ENCODE measurements around the gene RTRAF. TPM values are rescaled to one million over a fixed set of nuclear protein-coding genes. Genes with fewer than 3 reads are reported as not detected.

RTRAF gene
- total and polyA plus RNA-seq, 2 donors = 114 to 166 TPM

DNA sequence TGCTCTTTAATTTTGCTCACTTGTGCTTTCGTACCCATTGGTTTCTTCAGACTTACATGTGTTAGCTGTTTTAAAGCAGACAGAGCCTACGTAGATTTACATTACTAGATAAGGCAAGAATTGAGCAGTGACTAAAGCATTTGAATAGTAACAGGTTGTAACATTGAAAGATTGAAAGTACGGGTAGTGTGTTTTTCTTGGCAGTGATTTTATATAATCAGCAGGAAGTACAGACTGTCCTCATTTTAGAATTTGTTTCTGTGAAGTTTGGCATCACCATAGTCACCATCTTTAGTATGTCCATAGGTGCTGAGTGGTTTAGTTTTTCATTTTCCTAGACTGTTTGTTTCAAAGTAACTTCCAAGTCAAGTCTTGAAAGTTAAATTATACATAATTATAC lies 14.0 kb downstream of the RTRAF start:
- H3K36me3 ChIP-seq (ENCODE audit: insufficient read depth) = peaks cover 6% of the 10 kb centered on the region
- no peaks in the 10 kb centered on the region for H3K4me1 ChIP-seq (ENCODE audit: insufficient read depth)
- H3K27ac ChIP-seq (ENCODE audit: low read depth) = no peak overlapping the region
- WGBS = 52% methylated on average over 3 of the region's 3 CpGs
- H3K4me3 ChIP-seq (ENCODE audit: low read depth, low read length) = no peak overlapping the region
- no peak for DNase-seq (ENCODE audit: extremely low spot score)

DNA sequence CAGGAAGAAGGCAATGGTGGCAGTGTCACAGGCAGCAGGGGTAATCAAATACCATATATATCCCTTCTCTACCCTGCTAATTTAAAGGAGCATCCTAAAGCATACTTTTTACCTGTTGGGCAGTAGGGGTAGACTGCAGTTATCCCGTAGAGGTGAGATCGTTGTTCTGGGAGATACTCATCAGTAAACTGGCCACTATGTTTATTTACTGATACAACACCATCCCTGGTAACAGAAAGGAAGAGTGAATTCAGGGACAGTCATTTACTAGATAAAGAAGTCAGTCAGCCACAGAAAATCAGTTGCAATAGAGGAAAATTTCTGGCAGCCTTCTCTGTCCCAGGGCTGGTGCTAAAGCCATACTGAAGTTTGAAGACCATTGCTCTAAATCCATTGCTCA lies 16.3 kb downstream of the RTRAF start:
- 64% methylated on average over 2 of the region's 2 CpGs for WGBS
- Histone ChIP-seq H3K27ac (ENCODE audit: low read depth) (no peak overlapping the region), H3K4me1 (ENCODE audit: insufficient read depth) (no peaks in the 10 kb centered on the region), H3K36me3 (ENCODE audit: insufficient read depth) (peaks cover 6% of the 10 kb centered on the region), H3K4me3 (ENCODE audit: low read depth, low read length) (no peak overlapping the region)
- DNase-seq (ENCODE audit: extremely low spot score) = no peak

DNA sequence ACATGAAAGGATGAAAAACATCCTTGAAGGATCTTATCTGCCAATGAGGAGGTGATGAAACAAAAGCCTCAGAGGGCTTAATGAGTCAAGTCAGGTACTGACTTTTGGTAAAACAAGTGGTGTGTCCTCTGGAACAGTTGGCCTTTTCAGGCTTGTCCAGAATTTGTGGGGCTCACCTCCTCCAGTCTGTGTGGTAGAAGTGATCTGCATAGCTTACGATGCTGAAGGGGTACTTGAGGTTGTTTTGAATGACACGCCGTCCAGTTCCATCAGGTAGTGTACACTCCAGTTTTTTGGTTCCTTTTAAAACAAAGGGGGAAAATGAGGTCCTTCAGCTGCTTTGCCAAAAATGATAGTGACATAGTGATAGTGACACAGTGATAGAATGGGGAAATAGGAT lies 17.0 kb downstream of the RTRAF start:
- Histone ChIP-seq H3K36me3 (ENCODE audit: insufficient read depth) (peaks cover 6% of the 10 kb centered on the region), H3K4me3 (ENCODE audit: low read depth, low read length) (no peak overlapping the region), H3K4me1 (ENCODE audit: insufficient read depth) (no peaks in the 10 kb centered on the region), H3K27ac (ENCODE audit: low read depth) (no peak overlapping the region)
- DNase-seq (ENCODE audit: extremely low spot score) = no peak
- 96% methylated on average over 3 of the region's 3 CpGs for WGBS

DNA sequence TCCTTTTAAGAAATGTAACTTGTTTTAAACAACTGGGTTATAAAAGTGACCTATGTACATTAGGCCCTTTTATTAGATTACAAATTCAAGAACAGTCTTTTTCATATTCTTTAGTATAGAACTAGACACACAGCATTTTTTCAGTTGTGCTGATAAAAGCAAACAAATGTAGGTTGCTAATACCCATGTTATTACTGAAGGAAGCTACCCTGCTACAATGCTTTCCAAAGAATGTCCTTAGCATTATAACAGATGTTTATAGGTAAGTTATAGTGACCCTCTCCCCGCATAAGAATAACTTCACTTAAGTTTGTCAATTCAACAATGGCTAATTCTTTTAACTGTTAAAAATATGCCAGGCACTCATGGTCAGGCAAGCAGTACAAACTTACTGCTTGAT lies 17.9 kb downstream of the RTRAF start:
- H3K4me1 ChIP-seq (ENCODE audit: insufficient read depth) = no peaks in the 10 kb centered on the region
- H3K4me3 ChIP-seq (ENCODE audit: low read depth, low read length) = no peak overlapping the region
- no peak overlapping the region for H3K27ac ChIP-seq (ENCODE audit: low read depth)
- peaks cover 6% of the 10 kb centered on the region for H3K36me3 ChIP-seq (ENCODE audit: insufficient read depth)
- 63% methylated on average over 1 of the region's 1 CpG for WGBS
- no peak for DNase-seq (ENCODE audit: extremely low spot score)

DNA sequence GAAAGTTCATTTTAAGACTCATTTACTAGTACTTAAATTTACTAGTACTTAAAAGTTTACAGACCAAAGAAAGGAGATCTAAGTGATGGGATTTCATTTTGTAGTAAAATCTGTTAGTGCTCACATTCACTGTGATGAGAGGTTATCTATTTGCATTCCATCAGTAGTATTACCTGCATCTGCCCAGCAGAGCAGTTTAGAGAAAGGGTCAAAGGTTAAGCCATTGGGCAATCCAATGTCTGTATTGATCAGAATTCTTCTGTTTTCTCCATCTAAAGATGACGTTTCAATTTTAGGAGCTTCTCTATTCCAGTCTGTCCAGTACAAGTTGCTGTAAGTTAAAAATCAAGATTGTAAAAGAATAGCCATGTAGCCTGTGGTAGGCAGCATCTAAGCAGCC lies 18.3 kb downstream of the RTRAF start:
- H3K4me3 ChIP-seq (ENCODE audit: low read depth, low read length) = no peak overlapping the region
- WGBS = 59% methylated on average over 1 of the region's 1 CpG
- no peaks in the 10 kb centered on the region for H3K4me1 ChIP-seq (ENCODE audit: insufficient read depth)
- DNase-seq (ENCODE audit: extremely low spot score) = no peak
- peaks cover 6% of the 10 kb centered on the region for H3K36me3 ChIP-seq (ENCODE audit: insufficient read depth)
- no peak overlapping the region for H3K27ac ChIP-seq (ENCODE audit: low read depth)

DNA sequence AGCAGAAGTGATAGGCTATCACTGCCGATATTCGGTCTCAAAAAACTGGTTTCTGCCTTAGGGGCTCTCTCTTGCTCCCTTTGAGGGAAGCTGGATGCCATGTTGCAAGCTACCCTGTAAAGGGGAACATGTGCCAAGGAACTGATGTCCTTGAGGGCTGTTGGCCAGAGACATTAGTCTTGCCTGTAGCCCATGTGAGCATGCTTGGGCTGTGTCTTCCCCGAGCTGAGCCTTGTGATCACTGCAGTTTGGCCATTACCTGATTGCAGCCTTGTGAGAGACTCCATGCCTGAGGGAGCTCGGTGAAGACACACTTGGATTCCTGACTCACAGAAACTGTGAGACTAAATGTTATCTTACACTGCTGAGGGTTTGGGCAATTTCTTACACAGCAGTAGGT lies 18.8 kb downstream of the RTRAF start:
- H3K36me3 ChIP-seq (ENCODE audit: insufficient read depth) = peaks cover 6% of the 10 kb centered on the region
- H3K27ac ChIP-seq (ENCODE audit: low read depth) = no peak overlapping the region
- H3K4me3 ChIP-seq (ENCODE audit: low read depth, low read length) = no peak overlapping the region
- 96% methylated on average over 4 of the region's 4 CpGs for WGBS
- H3K4me1 ChIP-seq (ENCODE audit: insufficient read depth) = no peaks in the 10 kb centered on the region
- no peak for DNase-seq (ENCODE audit: extremely low spot score)

DNA sequence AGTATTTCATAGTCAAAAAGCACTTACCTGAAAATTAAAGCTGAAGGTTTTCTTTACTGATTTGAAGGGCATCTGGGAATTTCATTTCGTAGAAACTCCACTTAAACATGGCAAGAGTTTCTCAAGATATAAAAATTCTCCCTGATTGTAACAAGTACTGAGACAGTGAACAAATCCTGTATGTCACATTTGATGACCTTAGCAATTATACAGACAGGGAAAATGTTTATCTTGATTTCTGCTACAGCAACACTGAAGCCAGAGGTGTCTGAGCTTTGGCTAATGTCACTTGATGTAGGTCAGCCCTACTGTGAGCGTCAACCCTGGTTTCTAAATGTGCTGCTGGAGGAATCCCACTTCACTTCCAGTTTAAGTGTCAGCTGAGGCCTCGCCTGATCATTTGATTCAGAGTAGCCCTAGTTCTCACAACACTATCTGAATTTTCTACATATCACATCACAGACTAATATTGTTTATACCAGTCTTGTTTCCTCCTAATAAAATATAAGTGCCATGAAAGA lies 20.9 kb downstream of the RTRAF start:
- Histone ChIP-seq H3K4me1 (ENCODE audit: insufficient read depth) (no peaks in the 10 kb centered on the region), H3K4me3 (ENCODE audit: low read depth, low read length) (no peak overlapping the region), H3K36me3 (ENCODE audit: insufficient read depth) (peaks cover 4% of the 10 kb centered on the region), H3K27ac (ENCODE audit: low read depth) (no peak overlapping the region)
- DNase-seq (ENCODE audit: extremely low spot score) = no peak
- WGBS = 80% methylated on average over 3 of the region's 3 CpGs

DNA sequence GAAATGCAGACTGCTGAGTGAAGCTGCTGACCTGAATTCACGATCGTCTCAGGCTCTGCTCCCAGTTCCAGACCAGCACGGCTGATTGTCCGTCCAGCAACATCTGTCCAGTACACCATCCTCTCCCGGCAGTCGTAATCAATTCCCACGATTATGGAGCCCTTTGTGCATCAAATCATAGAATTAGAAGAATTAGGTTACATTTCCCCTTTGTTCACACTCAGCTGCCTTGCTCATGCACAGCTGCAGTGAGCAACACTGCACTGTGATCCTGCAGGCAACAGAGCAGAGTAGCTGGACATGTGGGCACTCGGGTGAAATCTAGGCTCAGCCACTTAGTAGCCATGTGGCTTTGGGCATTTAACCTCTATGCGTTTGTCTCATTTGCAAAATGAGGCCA lies 22.2 kb downstream of the RTRAF start:
- Histone ChIP-seq H3K36me3 (ENCODE audit: insufficient read depth) (no peaks in the 10 kb centered on the region), H3K27ac (ENCODE audit: low read depth) (no peak overlapping the region), H3K4me3 (ENCODE audit: low read depth, low read length) (no peak overlapping the region), H3K4me1 (ENCODE audit: insufficient read depth) (no peaks in the 10 kb centered on the region)
- 85% methylated on average over 9 of the region's 9 CpGs for WGBS
- no peak for DNase-seq (ENCODE audit: extremely low spot score)

DNA sequence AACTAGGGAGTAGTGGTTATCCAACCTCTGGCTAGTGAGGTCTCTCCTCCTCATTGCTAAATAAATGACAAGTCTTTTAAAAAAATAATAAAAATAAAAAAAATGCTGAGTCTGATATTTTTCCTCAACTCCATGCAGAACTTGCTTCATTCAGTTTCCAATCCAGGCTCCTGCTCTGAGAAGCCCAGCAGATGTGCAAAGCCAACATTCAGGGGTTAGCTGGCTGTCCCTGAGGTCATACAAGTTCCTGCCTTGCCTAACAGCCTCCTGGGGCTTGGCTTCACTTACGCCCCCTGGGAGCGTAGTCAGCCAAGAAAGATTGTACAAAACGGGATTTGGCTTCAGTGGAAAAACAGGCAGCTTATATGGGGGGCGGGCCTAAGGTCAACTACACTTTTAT lies 23.3 kb downstream of the RTRAF start:
- H3K36me3 ChIP-seq (ENCODE audit: insufficient read depth) = no peaks in the 10 kb centered on the region
- H3K4me1 ChIP-seq (ENCODE audit: insufficient read depth) = no peaks in the 10 kb centered on the region
- DNase-seq (ENCODE audit: extremely low spot score) = no peak
- H3K27ac ChIP-seq (ENCODE audit: low read depth) = no peak overlapping the region
- no peak overlapping the region for H3K4me3 ChIP-seq (ENCODE audit: low read depth, low read length)
- 48% methylated on average over 4 of the region's 4 CpGs for WGBS

DNA sequence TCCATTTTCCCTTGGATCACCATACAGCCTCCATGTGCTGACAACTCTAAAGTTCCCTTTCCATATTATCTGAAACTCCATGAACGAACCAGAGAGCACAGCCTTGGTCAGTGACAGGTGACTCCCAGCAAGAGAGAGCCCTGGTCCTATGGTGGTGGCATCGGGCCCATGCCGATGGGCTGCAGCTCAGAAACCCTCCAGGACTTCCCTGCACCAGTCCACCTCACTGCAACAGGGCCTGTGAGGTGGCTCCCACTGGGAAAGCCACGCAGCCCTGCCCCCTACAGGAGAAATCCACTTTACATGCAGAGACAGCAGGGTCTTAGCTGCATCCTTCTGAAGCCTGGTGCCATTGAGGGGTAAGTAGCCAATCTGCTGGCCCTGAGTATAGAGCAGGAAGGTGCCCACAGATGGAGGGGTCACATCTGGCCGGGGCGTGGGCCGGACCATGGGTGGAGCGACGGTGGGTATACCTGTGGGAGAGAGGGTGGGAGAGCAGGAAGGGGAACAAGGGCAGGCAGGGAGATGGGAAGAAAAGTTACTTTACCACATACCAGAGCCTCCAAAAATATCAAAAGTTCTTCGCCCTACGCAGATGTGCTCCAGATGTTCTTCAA lies 24.7 kb downstream of the RTRAF start:
- no peak overlapping the region for H3K4me3 ChIP-seq (ENCODE audit: low read depth, low read length)
- H3K4me1 ChIP-seq (ENCODE audit: insufficient read depth) = no peaks in the 10 kb centered on the region
- 79% methylated on average over 11 of the region's 11 CpGs for WGBS
- no peaks in the 10 kb centered on the region for H3K36me3 ChIP-seq (ENCODE audit: insufficient read depth)
- DNase-seq (ENCODE audit: extremely low spot score) = no peak
- H3K27ac ChIP-seq (ENCODE audit: low read depth) = no peak overlapping the region

DNA sequence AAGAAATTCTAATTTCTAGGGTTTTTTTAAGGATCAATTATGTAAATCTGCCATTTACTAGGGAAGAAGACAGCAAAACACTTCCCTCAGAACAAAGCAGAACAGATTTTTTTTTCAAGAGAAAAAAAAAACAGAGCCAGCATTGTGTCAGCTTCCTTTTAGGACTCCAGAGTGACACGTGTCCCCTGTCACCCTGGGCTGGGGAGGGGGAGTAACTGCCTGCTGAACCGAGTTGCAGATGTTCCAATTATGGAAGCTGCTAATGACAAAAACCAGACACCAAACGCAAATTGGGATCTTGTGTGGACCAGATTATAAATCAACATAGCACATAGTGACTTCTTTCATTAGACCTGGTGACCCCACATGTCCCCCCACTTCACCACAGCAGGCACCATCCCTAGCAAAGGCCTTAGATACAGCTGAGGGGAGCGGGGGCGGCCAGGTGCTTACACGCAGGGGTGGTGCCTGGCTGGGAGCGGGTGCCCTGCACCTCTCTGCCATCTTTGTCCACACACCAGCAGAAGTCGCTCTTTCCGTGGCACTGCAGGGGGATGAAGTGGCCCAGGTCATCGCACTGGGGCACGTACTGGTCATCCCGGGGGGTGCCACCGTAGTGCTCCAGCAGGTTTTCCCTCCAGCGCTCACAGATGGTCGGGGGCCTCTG lies 25.4 kb downstream of the RTRAF start:
- WGBS = 78% methylated on average over 15 of the region's 15 CpGs
- no peaks in the 10 kb centered on the region for H3K4me1 ChIP-seq (ENCODE audit: insufficient read depth)
- DNase-seq (ENCODE audit: extremely low spot score) = no peak
- no peaks in the 10 kb centered on the region for H3K36me3 ChIP-seq (ENCODE audit: insufficient read depth)
- no peak overlapping the region for H3K27ac ChIP-seq (ENCODE audit: low read depth)
- no peak overlapping the region for H3K4me3 ChIP-seq (ENCODE audit: low read depth, low read length)

DNA sequence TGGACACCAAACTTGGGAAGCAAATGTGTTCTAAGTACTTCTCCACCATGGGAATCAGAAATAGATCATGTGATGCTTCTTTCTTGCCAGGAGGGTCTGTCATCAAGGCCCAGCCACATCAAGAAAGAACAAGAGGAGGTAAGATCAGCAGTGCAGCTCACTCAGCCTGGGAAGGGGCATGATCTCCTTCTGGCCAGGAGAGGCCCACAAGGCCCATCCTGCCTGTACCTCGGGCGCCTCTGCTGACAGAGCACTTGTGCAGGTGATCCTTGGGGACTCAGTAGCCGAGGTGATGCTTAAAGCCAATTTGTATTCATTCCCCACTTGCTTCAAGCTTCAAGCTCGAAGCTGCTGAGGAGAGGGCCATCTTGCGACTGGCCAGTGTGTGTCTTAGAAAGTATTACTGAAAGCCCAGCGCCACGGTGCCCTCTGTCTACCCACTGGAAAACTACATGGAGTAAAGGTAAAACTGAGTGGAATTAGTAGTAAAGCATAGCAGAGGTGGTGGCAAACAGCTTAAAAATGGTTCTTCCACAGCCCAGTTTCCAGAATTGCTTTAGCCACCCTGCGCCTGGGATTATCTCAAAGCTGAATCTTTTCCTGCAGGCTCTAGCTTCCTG lies 26.2 kb downstream of the RTRAF start:
- no peak overlapping the region for H3K27ac ChIP-seq (ENCODE audit: low read depth)
- WGBS = 82% methylated on average over 8 of the region's 8 CpGs
- no peaks in the 10 kb centered on the region for H3K4me1 ChIP-seq (ENCODE audit: insufficient read depth)
- no peaks in the 10 kb centered on the region for H3K36me3 ChIP-seq (ENCODE audit: insufficient read depth)
- DNase-seq (ENCODE audit: extremely low spot score) = no peak
- no peak overlapping the region for H3K4me3 ChIP-seq (ENCODE audit: low read depth, low read length)

DNA sequence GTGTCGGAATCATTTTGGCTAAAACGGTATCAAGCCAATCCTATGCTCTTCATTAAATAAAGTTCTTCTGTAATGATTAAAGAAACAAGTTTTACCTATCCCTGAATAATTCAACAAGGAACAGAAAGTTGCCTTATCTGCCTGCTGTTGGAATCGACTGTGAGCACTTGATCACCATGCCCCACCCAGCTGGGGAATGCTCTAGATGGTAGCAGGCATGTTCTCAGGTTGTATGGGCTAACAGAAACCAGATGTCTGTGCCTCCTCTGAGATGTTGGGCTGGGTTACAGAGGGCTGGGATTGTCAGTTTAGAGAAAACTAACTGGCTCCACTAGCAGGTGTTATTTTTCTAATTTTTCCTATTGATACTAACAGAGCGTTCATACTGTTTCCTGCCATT lies 28.9 kb downstream of the RTRAF start:
- no peaks in the 10 kb centered on the region for H3K36me3 ChIP-seq (ENCODE audit: insufficient read depth)
- WGBS = 87% methylated on average over 4 of the region's 4 CpGs

DNA sequence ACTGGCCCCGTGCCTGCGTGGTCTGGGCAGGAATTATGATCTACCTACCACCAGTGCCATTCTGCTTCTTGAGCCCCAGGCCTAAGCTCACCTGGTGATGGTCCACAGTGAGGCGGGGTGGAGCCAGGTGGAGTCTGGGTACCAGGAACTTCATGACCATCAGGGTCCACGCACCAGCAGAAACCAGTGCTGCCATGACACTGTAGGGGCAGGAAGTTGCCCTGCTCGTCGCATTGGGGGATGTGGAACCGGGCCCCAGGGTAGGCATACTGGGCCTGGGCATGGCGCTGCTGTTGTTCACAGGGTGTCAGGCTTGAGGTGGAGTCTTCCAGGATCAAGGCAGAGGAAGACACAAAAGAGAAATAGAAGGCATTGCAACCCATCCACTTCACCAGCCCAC lies 29.6 kb downstream of the RTRAF start:
- no peak for DNase-seq (ENCODE audit: extremely low spot score)
- 97% methylated on average over 8 of the region's 8 CpGs for WGBS
- no peak overlapping the region for H3K4me3 ChIP-seq (ENCODE audit: low read depth, low read length)
- no peaks in the 10 kb centered on the region for H3K36me3 ChIP-seq (ENCODE audit: insufficient read depth)
- no peak overlapping the region for H3K27ac ChIP-seq (ENCODE audit: low read depth)
- H3K4me1 ChIP-seq (ENCODE audit: insufficient read depth) = no peaks in the 10 kb centered on the region

More for the DNA sequence above, 28.9 kb downstream of the RTRAF start:
- Histone ChIP-seq H3K27ac (ENCODE audit: low read depth) (no peak overlapping the region), H3K4me1 (ENCODE audit: insufficient read depth) (no peaks in the 10 kb centered on the region), H3K4me3 (ENCODE audit: low read depth, low read length) (no peak overlapping the region)
- DNase-seq (ENCODE audit: extremely low spot score) = no peak
